ENCODE measurements around the gene FGD6. TPM values are rescaled to one million over a fixed set of nuclear protein-coding genes. Genes with fewer than 3 reads are reported as not detected.
A peak's percentile ranks its signal among the peaks of the same experiment; 100 is the strongest.

FGD6 gene
- total RNA-seq, 4 donors from 2014 or later, result 25.8 to 46.5 (median 36.3) TPM

DNA sequence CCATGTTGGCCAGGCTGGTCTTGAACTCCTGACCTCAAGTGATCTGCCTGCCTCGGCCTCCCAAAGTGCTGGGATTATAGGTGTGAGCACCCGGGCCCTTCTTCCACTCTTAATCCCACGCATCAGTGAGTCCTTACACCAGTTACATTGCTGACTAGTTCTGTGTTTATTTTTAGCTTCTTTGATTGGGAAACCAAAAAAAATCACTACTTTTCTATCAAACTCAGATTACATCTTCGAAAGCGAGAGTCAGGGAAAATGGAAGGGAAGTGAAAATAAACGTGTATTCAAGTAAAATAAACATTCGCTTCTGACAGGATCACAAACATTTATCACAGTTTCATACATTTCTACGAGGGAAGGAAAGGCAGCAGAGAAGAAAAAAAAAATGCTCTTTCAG is 32.2 kb downstream of the FGD6 start:
- peaks cover 0 to 4% of the 10 kb centered on the region in 2 donors for H3K36me3 ChIP-seq
- 72% methylated on average over 6 of the region's 8 CpGs; no CpG with 5 or more reads in 1 of the 2 donors for WGBS, 2 donors (ENCODE audit: low coverage in 1 of 2)
- no peaks in the 10 kb centered on the region for H3K4me1 ChIP-seq
- no peaks in the 10 kb centered on the region for H3K9me3 ChIP-seq
- no peak overlapping the region for H3K27ac ChIP-seq
- no peak overlapping the region for H3K4me3 ChIP-seq
- H3K27me3 ChIP-seq, result no peaks in the 10 kb centered on the region
- no peak for TF ChIP-seq EP300 (IDR thresholded peaks at IDR 0.05)
- TF ChIP-seq POLR2A (IDR thresholded peaks at IDR 0.05), result no peak
- TF ChIP-seq, protein P1, sequence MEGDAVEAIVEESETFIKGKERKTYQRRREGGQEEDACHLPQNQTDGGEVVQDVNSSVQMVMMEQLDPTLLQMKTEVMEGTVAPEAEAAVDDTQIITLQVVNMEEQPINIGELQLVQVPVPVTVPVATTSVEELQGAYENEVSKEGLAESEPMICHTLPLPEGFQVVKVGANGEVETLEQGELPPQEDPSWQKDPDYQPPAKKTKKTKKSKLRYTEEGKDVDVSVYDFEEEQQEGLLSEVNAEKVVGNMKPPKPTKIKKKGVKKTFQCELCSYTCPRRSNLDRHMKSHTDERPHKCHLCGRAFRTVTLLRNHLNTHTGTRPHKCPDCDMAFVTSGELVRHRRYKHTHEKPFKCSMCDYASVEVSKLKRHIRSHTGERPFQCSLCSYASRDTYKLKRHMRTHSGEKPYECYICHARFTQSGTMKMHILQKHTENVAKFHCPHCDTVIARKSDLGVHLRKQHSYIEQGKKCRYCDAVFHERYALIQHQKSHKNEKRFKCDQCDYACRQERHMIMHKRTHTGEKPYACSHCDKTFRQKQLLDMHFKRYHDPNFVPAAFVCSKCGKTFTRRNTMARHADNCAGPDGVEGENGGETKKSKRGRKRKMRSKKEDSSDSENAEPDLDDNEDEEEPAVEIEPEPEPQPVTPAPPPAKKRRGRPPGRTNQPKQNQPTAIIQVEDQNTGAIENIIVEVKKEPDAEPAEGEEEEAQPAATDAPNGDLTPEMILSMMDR (IDR thresholded peaks at IDR 0.05), result no peak
- TF ChIP-seq POLR2AphosphoS5 (IDR thresholded peaks at IDR 0.05), result no peak
- ATAC-seq, result no peak

DNA sequence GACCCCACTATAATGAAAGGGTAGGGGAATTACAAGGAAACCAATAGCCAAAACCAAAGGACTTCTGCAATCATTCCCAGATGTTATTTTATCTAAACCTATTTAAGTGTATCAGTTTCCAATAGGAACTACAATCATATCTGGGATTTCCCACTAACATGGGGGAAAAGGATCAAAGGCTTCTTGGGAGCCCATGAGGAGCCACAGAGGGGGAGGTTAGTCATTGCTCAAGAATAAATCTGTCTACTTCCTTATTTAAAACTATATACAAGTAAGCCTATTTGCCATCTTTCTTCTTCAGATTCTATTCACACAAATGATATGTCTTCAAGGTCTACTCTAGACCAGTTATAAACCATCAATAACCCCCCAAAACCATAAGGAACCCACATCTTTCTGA is 33.1 kb downstream of the FGD6 start:
- H3K4me1 ChIP-seq, result no peaks in the 10 kb centered on the region
- no peaks in the 10 kb centered on the region for H3K27me3 ChIP-seq
- peaks cover 0 to 4% of the 10 kb centered on the region in 2 donors for H3K36me3 ChIP-seq
- no peak for ATAC-seq
- no peak overlapping the region for H3K4me3 ChIP-seq
- TF ChIP-seq EP300 (IDR thresholded peaks at IDR 0.05) (no peak), POLR2A (IDR thresholded peaks at IDR 0.05) (no peak), POLR2AphosphoS5 (IDR thresholded peaks at IDR 0.05) (no peak)
- TF ChIP-seq, protein P1 (IDR thresholded peaks at IDR 0.05), result no peak
- no peak overlapping the region for H3K27ac ChIP-seq
- H3K9me3 ChIP-seq, result no peaks in the 10 kb centered on the region

DNA sequence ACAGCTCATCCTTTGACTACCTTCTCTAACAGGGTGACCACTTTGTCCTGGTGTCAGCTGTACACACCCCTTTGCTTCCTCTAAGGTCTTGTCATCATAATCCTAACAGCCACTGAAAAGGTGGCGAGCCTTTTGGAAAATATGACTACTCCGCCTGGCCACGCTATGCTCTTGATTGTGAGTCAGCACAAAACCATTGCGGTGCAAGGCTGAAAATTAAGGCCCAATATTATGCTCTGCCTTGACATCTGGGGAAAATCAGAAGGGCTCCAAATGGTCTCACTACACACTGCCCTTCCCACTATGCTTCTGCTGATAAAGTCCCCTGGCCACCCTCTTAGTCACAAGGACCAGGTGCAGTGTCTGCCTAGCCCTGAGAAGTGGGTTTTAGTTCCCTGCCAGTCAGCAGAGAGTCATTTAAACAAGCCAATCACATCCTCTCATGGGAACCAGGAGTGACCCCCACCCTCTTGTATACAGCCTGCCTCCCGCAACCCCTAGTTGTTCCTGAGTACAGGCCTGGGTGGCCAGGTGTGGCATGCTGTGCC is 34.3 kb downstream of the FGD6 start:
- Histone ChIP-seq H3K4me3 (no peak overlapping the region), H3K27ac (peak overlapping the region in 1 of 4 donors; percentile 5), H3K27me3 (no peaks in the 10 kb centered on the region), H3K4me1 (peaks cover 0 to 5% (median 0%) of the 10 kb centered on the region in 3 donors), H3K36me3 (peaks cover 0 to 4% of the 10 kb centered on the region in 2 donors), H3K9me3 (no peaks in the 10 kb centered on the region)
- peak; percentile 34 for ATAC-seq
- TF ChIP-seq, protein P1 (IDR thresholded peaks at IDR 0.05), result no peak
- WGBS, 2 donors (ENCODE audit: low coverage in 1 of 2), result 0 to 64% methylated on average over 1 to 5 of the region's 5 CpGs

- peaks cover 0 to 4% of the 10 kb centered on the region in 2 donors for H3K36me3 ChIP-seq
- TF ChIP-seq, protein P1 (IDR thresholded peaks at IDR 0.05), result no peak
- TF ChIP-seq POLR2AphosphoS5 (IDR thresholded peaks at IDR 0.05) (no peak), EP300 (IDR thresholded peaks at IDR 0.05) (no peak), POLR2A (IDR thresholded peaks at IDR 0.05) (no peak)
- no peak for ATAC-seq
- no peak overlapping the region for H3K27ac ChIP-seq
- H3K4me3 ChIP-seq, result no peak overlapping the region
- no peaks in the 10 kb centered on the region for H3K27me3 ChIP-seq
- H3K4me1 ChIP-seq, result peaks cover 0 to 5% (median 0%) of the 10 kb centered on the region in 3 donors
- WGBS, 2 donors (ENCODE audit: low coverage in 1 of 2), result 82 to 90% methylated on average over 2 of the region's 2 CpGs
- H3K9me3 ChIP-seq, result no peaks in the 10 kb centered on the region
Measured at GRCh38 chr12:95181103-95181502, 36.2 kb downstream of the FGD6 start.

- no peaks in the 10 kb centered on the region for H3K9me3 ChIP-seq
- TF ChIP-seq POLR2A (IDR thresholded peaks at IDR 0.05) (no peak), POLR2AphosphoS5 (IDR thresholded peaks at IDR 0.05) (no peak), EP300 (IDR thresholded peaks at IDR 0.05) (no peak)
- TF ChIP-seq, protein P1 (IDR thresholded peaks at IDR 0.05), result no peak
- no peak overlapping the region for H3K27ac ChIP-seq
- no peak overlapping the region for H3K4me3 ChIP-seq
- no peak for ATAC-seq
- peaks cover 0 to 8% (median 0%) of the 10 kb centered on the region in 3 donors for H3K4me1 ChIP-seq
- no peaks in the 10 kb centered on the region for H3K36me3 ChIP-seq
- no peaks in the 10 kb centered on the region for H3K27me3 ChIP-seq
- WGBS, 2 donors (ENCODE audit: low coverage in 1 of 2), result 17 to 47% methylated on average over 2 to 3 of the region's 5 CpGs
Measured at GRCh38 chr12:95179011-95179410, 38.3 kb downstream of the FGD6 start.

Data from gastroesophageal sphincter (tissue), 4 donors.